GM19099 (cell line): Measurements from ENCODE around the gene WDR46.

Experiments
- POLR2A ChIP-seq: IDR thresholded peaks from 3 replicates; pipeline ENCODE4 v1.6.1; 2011; ENCODE audit warnings: low read depth; ENCODE audit not compliant: insufficient read length; ENCODE audit errors: extremely low read depth

WDR46 gene

DNA sequence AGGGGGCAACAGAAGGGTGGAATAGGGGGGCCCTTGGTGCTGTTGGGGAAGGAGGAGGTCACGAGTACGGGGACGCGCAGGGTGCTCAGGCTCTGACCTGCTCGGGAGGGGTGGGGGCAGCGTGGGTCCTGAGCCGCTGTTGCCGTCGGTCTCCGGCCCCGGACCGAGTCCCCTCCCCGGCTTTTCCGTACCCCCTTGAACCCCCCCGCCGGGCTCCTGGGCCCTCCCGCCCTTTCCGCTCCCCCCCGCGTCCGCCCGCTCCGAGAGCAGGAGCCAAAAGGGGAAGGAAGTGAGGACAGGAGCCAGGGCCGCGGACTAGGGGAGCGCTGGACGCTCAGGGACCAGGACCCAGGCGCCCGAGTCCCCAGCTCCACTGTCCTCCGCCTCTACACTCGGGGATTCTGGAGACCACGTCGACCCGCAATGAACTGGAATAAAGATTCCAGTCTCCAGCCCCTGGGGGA is 9.8 kb upstream of the WDR46 start, which contains the start of gene RGL2:
Gene RGL2 (minus strand): TSS at position 170 of the 464 bp plus-strand sequence. CDS start 332 bp downstream, outside the sequence.
- TF ChIP-seq POLR2A = no peak

DNA sequence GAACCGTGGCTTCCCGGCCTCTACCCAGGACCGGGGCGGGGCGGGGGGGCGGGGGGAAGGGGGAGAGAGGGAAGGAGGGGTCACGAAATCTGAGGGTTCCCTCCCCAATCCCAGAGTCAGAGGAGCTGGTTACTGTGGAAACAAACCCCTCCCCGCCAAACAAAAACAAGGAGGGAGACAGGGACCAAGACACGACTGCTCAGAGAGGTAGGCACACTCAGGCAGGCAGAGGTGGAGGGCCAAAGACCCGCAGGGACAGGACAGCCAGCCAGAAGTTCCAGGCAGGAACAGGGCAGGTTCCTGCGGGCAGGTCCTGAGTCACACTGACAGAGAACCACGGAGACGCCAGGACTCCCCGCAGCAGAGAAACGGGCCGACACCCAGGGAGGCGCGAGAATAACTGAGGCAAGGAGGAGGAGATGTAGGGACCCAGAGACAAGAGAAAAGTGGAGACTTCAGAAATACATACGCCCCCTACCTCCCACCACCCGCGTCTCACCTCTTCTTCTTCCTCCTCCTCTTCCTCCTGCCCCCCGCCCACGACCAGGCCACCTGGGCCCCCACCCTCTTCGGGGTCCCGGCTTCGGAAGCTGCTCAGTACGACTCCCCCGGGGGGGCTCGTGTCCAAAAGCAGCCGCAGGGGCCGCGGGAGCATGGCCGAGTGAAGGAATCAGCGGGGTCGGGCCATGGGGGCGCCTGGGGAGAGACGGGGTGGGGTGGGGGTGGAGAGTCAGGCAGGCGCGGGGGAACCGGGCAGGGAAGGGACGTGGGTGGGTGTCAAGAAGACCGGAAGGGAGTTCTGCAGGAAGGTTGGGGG is 9.1 kb upstream of the WDR46 start:
- peak; percentile 41 for TF ChIP-seq POLR2A

DNA sequence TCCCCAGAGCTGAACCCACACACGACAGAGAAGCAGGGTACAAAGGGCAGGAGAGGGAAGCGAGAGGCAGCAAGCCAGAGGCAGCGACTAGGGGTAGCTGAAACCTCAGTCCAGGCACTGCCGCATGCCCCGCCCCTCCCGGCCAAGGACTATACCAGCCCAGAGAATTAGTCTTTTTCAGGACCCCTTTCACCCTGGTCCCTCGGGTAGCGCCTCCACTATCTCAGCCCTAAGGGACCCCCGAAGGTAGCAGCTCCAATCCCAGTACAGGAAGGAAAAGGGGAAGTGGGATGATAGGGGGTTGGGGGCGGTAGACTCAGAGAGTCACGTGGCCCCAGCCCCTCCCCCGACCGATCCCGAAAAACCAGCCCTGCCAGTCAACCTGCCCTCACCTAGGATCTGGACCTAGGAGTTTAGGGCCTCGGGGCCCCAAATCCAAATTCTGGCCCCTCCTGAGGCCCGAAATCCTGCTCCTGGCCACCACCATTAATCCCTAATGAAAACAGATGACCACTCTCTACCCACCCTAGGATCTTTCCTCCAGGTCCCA is 8.4 kb upstream of the WDR46 start:
- no peak for TF ChIP-seq POLR2A

DNA sequence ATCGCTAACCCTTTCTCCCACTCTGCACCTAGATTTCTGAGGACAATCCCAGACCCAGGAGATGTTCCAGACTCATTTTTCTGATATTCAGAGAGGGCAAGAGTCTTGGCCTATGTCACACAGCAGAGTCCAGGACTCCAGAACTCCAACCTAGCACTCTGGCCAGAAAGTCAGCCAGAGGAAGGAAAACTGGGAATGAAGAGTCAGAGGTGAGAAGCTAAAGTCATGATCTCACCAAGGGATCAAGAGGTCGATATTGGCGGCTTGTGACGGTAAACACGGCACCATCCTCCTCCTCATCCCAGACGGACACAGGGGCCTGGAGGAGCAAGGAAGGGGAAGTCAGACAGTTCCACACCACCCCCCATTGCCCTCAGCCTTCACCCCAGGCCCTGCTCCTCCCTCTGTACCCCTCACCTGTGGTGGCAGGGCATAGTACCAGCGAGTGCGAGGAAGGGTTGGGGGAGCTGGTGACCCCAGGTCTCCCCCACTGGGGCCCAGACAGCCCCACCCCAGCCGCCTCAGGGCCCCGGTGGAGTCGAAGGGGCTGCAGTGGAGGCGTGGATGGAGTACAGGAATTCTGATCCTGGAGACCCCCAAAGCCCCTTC is 7.9 kb upstream of the WDR46 start:
- no peak for TF ChIP-seq POLR2A

DNA sequence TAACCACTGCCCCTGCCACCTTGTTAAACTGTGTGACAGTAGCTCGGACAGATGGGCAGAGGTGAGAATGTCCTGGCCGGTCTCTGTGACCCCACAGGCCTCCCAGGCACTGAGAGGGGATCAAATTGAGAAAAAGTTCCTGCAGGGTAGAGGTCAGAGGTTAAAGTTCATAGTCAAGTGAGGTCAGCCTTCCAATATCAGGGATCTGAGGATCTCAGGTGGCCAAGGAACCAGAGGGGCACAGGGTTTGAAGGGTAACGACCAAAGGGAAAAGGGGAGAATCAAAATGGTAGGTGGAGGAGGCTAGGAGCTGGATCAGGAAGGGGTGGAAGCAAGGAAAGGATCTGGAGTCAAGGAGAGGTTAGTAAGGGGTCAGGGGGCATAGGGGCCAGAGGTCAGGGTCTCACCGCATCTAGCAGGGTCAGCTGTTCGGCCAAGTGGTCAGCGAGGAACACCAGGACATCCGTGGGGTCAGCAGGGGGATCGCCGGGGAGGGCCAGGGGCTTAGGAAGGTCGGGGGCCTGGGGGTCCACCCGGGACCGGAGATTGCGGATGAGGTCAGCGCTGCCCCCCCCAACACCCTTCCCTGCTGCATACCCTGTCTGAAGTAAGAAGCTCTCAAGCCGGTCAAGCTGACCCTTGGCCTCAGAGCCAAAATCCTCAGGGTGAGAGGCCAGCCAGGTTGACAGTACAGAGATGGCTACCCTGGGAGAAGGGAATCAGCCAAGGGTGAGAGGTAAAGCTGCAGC is 6.8 kb upstream of the WDR46 start:
- TF ChIP-seq POLR2A = no peak

DNA sequence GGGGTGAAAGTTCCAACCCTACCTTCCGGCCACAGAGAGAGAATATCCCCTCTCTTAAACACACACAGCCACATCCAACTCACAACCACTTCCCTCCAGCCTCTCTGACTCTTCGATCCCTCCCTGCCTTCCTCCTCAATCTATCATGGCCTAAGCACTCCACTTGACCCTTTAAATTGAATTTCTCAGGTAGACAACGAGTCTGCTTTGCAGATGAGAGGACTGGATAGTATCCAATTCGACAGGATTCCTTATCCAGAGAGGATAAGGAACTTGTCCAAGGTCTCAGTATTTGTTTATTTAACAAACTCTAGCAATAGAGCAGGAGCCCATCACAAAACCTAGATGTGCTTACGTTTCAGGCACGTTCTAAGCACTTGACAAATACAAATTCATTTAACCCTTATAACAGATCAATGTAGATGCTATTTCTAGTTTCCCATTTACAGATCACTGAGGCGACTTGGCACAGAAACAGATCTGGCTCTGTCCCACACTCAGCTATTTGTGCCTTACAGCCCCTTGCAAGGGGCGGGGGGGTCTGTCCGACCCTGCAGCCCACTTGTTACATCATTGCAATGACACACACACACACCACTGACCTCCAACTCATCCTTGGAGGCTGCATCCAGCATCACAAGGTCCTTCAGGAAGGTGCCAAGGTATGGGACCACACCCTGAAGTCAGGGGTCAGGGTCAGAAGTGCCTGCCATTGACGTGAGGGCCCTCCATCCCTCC is 5.2 kb upstream of the WDR46 start:
- TF ChIP-seq POLR2A = no peak

DNA sequence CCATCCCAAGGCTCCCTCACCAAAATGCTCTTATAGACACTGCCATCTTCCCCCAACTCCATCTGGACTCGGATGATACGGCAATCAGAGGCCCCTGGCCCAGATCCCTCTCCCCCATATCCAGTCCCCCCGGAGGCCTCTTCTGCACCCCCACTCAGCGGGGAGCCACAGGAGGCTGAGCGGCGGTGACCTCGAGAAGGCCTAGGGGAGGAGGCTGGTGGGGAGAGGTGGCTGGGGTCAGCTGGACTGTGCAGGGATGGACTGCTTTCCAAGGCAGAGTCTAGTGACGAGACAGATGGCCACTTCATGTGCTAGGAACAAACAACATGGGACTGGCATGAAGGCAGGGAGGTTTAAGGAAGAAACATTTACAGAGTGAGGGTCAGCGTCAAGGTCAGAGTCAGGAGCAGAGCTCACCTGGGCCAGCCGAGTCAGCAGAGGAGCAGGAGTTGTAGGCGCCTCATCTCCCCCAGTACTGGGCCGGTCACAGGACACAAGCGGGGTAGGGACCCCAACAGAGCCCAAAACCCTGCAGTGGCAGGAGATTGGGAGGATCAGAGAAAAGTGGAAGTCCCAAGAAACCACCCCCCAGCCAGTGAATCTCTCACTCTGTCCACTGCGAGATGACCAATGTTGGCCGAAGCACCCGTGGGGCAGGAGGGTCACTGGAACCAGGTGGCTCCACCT is 4.1 kb upstream of the WDR46 start:
- TF ChIP-seq POLR2A = no peak

DNA sequence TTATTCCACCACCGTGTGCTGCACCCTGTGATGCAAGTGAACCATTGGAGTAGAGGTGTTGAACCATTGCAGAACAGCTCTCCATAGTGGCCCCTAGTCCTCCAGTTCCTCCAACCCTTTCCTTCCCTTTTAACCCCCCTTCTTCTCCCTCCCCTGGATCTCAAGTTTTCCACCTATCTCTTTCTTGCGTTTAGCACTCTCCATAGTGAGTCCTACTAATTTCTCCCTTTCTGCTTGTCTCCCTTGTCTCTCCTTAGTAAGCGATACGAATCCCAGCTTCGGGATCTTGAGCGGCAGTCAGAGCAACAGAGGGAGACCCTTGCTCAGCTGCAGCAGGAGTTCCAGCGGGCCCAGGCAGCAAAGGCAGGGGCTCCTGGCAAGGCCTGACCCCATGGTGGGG is 1.4 kb upstream of the WDR46 start:
- no peak for TF ChIP-seq POLR2A

DNA sequence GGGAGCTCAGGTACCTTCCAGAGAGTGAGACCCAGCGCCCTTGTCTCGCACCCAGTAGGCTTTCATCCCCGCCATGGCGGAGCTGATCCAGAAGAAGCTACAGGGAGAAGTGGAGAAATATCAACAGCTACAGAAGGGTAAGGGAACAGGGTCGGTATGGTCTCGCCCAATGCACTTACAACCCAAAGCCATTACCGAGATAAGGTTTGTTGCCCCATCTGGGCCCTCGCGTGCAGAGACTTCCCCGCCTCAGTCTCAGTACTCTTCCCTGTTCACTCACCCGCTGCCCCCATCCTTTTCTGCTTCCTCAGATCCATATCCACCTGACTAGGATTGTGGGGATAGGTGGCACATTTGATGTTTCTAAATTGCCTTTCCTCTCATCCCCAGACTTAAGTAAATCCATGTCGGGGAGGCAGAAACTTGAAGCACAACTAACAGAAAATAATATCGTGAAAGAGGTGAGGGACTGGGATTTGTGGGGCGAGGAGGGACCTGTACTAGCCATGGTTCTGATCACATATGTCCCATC is 811 bp upstream of the WDR46 start:
- no peak for TF ChIP-seq POLR2A

DNA sequence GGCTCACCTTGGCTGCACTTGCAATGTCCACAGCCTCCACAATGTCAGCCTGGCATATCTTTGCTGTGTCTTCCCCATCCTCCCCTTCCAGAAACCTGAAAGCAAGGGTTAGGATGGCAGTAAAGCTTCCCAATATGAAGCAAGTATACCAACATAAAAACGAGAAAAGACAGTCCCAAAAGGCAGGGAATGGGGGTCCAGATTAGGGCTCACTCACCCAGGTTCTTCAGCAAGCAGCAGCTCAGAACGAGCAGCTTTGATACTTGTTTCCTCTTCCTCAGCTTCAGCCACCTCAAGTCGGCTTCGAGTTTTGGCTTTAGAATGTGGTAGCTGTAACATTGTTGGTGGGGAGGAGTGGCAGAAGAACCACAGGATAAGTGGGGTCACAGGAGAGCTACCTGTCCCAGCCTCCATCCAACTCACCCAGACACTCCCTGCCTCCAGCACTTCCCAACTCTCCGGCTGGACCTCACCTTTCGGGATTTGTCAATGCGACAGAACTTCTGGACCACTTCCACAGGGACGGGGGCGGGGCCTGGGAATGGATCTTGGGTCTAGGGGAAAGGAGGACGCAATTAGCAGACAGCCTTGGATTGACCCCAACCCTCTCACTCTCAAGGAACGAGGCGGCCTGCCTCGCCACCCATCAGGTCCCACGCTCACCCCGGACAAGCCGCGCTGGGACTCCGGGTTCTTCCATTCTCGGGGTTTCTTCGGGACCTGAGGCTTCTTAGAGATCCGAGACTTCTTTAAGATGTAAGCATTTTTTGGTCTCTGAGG is 708 bp downstream of the WDR46 start:
- TF ChIP-seq POLR2A = no peak

DNA sequence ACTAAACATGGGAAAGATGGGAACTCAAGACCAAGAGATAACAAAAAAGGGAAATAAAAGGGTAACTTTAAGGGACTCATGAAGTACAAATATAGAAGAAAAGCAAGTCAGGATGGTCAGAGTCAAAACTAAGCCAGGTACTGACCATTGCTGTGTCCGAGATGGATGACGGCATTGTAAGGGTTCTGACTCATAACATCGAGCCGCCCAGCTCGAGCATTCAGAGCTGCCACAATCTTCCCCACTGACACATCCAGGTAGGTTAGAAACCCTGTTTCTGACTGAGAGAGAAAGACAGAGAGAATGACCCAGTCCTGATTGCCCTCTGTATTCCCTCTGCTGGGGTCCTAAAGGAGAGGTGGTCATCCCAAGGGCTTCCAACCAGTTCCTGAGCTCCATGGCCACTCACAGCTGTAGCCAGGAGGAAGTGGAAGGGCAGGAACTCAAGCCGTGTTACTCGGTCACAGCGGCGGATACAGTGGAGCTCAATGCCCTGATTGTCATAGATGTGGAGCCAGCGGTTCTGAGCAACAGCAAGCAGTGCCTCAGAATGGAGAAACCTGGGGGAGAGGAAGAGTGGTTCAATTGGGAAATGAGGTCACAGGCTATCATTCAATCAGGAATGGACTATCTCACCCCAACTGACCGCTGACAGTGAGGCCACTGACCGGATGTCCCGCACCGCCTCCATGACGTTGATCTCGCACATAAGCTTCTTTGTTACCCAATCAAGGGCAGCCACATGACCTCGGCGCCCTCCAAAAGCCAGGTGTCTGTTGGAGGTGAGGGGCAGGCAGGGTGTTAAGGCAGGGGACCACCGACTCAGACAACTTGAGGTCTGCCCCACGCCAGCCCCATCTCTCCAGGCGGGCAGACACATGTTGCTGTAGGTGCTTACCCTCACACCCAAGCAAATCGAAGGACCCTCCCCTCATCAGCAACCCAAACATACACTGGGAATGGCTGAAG is 1.8 kb downstream of the WDR46 start:
- no peak for TF ChIP-seq POLR2A

DNA sequence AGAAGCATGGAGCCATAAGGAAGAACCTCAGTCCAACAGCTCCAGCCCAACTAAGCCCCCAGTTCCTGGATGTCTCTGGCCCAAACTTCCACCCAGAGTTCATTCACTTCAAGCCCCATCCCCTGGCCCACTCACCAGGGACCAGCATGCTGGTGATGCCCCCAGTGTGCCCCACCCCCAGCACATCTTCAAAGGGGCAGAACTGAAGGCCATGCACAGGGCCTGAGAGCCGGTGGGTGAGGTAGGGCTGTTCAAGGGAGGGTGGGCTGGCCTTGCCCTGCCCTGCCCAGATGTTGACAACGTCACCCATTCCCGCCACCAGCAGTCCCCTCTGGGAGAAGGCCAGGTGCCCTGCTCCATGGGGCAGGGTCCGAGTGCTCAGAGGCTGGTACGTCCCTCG is 8.5 kb downstream of the WDR46 start:
- no peak for TF ChIP-seq POLR2A
